ENCODE measurements around the gene PHETA2. TPM values are rescaled to one million over a fixed set of nuclear protein-coding genes. Genes with fewer than 3 reads are reported as not detected.
A peak's percentile ranks its signal among the peaks of the same experiment; 100 is the strongest.
"Not testable (repeated sequence)": the region's sequence is repeated elsewhere in the genome, so short reads cannot be mapped to it uniquely, and the experiment has no call there.

The PHETA2 gene
- total RNA-seq, 1 experiment from 2014 or later: not detected

DNA sequence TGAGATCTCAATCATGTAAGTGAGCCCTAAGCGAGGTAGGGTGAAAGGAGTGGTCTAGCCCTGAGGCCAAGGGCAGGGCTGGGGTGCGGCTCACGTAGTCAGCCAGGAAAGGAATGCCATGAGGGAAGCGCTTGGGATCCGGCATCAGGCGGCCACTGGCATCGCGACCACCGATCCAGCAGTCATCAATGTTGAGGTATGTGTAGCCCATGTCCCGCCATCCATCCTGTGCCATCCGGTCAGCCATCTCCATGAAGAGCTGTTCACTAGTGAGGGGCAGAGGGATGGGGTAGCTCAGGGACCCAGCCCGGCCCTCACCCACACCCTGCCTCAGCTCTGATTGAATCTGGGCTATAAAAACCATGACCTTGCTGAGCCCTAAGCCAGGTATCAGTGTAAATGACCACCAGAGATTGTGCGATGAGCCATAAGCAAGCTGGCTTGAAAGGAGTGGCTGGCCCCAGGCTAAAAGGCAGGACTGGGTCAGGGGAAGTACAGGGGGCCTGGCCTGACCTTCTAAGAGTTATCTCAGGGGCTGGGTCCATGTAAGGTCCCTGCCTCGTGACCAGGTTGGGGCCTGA lies 6.3 kb upstream of the PHETA2 start:
- in situ Hi-C loops (cut with HindIII; ENCODE audit: low pct_unique_long_range_greater_than_20kb, low sequenced_read_pairs): no loop called here
- no peak for DNase-seq (ENCODE audit: low read depth)

DNA sequence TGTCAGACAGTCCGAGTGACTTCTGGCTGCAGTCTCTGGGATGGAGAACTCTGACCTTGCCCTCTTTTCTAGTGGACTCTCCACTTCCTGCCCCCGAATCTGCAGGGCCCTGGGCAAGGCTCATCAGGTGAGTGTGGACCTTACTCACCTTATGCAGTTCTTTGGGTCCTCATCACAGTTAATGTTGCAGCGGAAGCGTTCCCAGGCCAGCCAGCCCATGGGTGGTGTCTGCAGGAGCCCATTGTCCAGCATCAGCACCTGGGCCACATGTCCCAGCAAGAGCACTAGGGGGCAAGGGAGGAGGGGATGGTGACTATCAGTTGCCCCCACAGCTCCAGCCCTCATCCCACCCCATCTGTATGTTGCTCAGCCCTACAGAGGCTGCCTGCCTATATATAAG lies 5.8 kb upstream of the PHETA2 start:
- in situ Hi-C loops (cut with HindIII; ENCODE audit: low pct_unique_long_range_greater_than_20kb, low sequenced_read_pairs): no loop called here
- no peak for DNase-seq (ENCODE audit: low read depth)

DNA sequence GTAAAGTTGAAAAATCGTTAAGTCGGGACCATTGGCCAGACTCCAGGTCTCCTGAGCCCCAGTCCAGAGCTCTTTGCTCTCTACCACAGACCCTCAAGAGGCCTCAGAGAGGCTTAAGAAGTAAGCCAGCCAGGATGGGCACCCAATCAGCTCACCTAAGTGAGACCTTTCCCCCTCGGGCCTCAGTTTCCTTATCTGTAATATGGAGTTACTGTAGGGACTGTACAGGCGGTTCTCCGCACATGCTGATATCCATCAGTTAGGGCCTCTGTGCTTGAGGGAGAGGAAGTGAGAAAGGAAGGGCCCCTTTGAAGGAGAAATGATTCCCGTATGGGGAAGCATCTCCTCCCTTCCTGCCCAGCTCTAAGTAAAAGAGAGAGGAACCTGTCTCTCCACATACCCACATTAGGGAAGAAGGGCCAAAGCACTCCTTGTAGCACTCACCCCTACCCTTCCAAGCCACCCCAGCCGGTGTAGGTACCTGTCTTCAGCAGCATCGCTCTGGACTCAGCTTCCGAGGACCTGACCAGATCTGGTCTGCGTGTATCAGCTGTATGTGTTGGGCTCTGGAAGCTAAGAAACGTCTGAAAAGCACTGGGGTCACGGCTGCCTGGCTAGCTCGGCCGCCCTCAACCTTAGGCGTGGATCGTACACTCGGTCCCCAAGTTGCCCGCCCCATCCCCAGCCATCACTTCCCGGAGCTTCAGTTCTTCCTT lies 4.1 kb upstream of the PHETA2 start:
- in situ Hi-C loops (cut with HindIII; ENCODE audit: low pct_unique_long_range_greater_than_20kb, low sequenced_read_pairs): no loop called here
- DNase-seq (ENCODE audit: low read depth): no peak

DNA sequence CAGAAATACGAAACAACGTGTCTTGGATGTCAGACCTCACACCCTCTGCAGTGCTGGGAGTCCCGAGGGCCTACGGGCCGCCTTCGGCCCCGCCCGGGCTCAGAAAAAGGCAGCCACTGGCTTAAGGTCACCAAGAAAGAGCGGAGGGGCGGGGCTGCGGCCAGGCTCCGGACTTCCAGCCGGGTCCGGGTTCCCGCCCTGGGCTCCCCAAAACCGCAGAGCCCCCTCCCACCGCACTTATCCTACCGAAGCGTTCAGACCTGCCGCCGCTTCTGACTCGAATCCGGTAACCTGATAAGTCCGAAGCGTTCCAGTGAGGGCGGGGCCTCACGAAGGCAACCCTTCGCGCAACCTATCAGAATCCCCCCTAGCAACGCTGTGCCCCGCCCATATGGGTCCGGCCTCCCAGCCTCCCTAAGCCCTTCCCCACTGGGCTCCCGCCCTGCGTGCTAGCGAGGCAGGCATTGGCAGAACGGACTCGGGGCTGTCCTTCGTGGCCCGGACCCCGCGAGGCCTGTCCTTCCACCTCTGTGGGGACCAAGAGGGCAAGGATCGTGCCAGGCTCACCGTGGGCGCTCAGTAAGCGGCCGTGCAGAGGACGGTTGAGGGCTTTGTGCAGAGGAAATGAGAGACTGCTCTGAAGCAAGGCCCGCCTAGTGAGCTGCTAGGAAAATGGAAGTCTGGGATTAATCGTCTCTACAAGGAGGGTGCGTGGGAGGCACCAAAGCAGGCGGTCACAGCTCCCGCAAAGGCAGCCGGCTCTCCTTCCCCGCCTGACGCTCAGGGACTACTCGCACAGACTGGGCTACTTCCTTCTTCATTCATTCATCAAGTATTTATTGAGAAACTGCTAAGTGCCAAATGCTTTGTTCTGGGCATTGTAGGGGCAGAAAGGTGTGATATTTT lies 3.3 kb upstream of the PHETA2 start, which contains the start of gene NAGA:
Gene NAGA, minus strand, starts transcription at position 296 of the 906 bp plus-strand sequence. CDS start 515 bp downstream, outside the sequence.
- DNase-seq (ENCODE audit: low read depth): peak; percentile 97
- in situ Hi-C loops (cut with HindIII; ENCODE audit: low pct_unique_long_range_greater_than_20kb, low sequenced_read_pairs): no loop called here

DNA sequence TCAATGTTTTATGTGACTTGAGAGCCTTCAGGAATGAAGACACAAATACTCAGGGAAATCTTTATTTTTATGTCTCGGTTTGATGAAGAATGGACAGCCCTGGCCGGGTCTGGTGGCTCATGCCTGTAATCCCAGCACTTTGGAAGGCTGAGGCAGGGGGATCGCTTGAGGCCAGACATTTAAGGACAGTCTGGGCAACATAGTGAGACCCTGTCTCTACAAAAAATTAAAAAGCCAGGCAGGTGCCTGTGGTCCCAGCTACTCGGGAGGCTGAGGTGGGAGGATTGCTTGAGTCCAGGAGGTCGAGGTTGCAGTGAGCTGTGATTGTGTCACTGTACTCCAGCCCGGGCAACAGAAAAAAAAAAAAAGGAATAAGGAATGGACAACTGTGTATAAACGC lies 2.5 kb upstream of the PHETA2 start:
- DNase-seq (ENCODE audit: low read depth); in situ Hi-C loops (cut with HindIII; ENCODE audit: low pct_unique_long_range_greater_than_20kb, low sequenced_read_pairs): not testable (repeated sequence)

DNA sequence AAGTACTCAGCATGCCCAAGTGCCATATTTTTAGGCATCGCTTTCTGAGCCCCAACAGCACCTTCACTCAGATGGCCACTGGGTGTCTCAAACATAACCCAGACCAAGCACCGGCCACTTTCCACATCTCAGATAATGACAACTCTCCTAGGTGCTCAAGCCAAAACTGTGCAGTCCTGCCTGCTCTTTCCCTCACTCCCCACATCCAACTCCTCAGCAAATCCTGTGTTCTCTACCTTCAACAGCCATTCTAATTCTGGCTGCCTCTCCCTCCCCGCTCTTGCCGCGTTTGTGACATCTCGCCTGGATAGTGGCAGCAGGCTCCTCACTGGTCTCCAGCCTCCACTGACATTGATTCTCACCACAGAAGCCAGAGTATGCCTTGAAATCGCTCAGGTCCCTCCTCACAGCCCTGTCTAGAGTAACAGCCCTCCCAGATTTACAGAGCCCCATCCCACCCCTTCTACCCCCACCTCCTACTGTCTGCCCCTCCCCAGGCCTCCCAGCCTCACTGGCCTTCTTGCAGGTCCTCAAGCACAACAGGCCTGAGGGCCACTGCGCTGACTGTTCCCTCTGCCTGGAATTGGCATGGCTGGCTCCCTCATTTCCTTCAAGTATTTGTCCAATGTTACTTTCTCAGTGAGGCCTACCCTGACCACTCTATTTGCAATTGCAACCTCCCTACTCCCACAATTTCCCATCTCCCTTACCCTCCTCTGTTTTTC lies 1.3 kb upstream of the PHETA2 start:
- no peak for DNase-seq (ENCODE audit: low read depth)
- in situ Hi-C loops (cut with HindIII; ENCODE audit: low pct_unique_long_range_greater_than_20kb, low sequenced_read_pairs): no loop called here

DNA sequence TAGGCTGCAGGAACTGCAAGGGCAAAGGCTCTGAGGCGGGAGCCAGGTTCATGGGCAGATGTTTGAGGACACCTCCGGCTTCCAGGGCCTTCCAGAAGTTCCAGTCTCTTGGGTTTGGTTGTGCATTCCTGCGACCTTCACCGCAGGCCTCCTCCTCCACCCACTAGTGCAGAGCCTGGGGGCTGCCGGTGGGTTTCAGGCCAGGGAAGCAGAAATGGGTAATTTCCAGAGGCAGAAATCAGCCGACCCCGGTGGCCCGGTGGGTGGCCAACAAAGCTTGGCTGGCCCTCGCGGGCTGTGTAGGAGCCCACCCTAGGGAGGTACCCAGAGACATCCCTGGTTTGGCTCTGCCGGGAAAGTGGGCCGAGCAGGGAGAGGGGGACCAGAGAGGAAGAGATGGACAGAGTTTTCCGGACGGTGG lies 417 bp upstream of the PHETA2 start:
- no peak for DNase-seq (ENCODE audit: low read depth)
- in situ Hi-C loops (cut with HindIII; ENCODE audit: low pct_unique_long_range_greater_than_20kb, low sequenced_read_pairs): no loop called here

DNA sequence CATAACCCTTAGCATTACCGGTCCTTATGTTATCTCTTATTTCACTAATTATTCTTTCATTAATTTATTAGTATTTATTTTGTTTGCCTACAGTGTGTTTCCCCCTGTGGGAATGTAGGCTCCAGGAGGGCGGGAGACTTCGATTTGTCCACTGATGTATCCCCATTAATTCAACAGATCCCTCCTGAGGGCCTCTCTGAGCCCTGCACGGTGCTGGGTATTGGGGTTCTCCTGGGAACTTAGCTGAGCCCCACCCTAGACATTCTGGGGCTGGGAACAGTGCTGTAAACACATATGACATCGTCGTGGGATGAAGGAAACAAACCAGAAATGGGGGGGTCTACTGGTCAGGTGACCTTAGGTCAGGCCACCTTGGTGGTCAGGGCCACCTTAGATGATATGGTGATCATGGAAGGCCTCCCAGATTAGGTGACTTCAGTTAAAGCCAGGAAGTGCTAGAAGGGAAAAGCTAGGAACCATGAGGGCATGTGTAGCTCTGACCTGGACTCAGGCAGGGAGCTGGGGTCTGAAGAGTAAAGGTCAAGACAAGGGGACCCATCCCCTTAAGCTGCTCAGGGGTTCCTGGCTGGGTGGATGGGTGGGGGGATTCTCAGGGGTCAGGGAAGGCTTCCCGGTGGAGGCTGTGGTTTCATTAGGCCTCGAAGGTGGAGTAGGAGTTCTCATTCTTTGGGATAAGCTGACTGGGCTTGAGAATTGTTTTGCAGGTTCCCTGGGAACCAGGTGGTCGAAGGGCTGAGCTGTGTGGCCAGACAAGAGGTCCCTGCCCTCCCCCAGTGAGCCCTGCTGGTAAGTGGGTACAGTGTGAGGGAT lies 1.0 kb downstream of the PHETA2 start:
- in situ Hi-C loops (cut with HindIII; ENCODE audit: low pct_unique_long_range_greater_than_20kb, low sequenced_read_pairs): loop anchor here (25.0 kb wide), 1 partner anchor 112 kb away; no protein-coding TSS in a partner anchor
- no peak for DNase-seq (ENCODE audit: low read depth)

DNA sequence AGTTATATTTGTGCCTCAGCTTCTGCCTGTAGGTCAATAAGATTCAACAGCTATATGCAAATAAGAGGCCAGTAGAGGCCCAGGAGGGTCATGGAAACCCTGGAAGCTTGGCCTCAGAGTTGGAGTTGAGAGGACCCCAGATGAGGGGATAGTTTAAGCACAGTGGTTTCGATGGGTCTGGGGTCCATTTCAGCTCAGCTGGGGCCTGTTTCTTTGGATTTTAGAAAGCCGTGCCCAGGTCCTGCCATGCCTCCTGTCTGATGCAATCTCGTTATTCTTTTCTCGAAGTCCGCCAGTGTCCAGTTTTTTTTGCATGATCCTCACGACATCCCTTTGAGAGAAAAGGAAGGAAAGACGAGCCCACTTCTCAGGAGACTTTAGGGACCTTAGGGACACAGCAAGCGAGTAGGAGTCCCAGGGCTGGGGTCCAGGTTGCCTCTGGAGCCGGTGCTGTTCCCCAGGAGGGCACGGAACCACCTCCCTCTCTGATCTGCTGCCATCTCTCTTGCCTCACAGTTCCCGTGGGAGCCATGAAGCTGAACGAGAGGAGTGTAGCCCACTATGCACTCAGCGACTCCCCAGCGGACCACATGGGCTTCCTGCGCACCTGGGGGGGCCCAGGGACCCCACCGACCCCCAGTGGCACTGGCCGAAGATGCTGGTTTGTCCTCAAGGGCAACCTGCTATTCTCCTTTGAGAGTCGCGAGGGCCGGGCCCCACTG lies 2.9 kb downstream of the PHETA2 start:
- in situ Hi-C loops (cut with HindIII; ENCODE audit: low pct_unique_long_range_greater_than_20kb, low sequenced_read_pairs): loop anchor here (25.0 kb wide), 1 partner anchor 110 kb away; no protein-coding TSS in a partner anchor
- no peak for DNase-seq (ENCODE audit: low read depth)

DNA sequence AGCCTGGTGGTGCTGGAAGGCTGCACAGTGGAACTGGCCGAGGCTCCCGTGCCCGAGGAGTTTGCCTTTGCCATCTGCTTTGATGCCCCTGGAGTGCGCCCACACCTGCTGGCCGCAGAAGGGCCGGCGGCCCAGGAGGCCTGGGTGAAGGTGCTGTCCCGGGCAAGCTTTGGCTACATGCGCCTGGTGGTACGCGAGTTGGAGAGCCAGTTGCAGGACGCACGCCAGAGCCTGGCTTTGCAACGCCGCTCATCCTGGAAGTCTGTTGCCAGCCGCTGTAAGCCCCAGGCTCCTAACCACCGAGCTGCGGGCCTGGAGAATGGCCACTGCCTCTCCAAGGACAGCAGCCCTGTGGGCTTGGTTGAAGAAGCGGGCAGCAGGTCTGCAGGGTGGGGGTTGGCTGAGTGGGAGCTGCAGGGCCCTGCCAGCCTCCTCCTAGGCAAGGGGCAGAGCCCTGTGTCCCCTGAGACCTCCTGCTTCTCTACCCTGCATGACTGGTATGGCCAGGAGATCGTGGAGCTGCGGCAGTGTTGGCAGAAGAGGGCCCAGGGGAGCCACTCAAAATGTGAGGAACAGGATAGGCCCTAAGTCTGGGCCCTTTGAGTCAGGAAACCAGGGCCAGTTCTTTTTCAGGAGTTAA lies 3.6 kb downstream of the PHETA2 start:
- in situ Hi-C loops (cut with HindIII; ENCODE audit: low pct_unique_long_range_greater_than_20kb, low sequenced_read_pairs): loop anchor here (25.0 kb wide), 1 partner anchor 110 kb away; no protein-coding TSS in a partner anchor
- DNase-seq (ENCODE audit: low read depth): no peak

DNA sequence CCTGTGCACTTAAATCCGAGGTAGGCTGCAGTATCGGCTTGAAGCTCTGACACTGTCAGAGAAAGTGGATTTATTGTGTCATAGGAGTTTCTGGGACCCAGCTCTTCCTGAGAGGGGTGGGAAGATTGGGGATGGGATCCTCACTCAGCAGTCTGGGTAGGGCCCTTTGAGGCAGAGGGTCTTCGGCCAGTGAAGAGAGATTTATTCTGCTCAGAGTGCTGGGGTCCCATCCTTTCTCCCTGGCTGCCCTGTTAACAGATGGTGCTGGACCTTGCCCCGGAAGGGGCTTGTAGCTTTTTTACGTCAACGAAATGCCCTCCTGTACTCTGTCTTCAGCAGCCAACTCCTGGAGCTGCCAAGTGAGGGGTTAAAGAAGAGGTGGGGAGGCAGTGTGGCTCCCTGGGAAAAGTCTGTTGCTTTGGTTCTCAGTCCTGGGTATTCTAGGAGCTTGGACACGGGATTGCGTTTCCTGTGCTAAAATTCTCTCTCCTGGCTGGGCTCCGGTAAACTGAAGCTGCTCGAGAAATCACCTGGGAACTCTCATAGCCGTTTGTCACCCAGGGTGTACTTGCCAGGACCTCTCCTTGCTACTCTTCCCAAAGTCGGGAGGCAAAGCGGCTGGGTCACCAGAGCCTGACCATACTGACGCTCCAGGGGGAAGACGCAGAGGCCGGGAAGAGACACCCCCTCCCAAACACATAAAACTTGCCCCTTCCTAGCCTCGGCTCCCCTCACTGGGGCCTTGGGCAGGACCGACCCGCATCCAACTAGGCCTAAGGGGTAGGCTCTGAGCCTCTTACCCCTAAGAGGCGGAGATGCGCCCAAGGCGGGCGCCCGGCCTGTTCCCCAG lies 4.6 kb downstream of the PHETA2 start:
- DNase-seq (ENCODE audit: low read depth): no peak
- in situ Hi-C loops (cut with HindIII; ENCODE audit: low pct_unique_long_range_greater_than_20kb, low sequenced_read_pairs): loop anchor here (25.0 kb wide), 1 partner anchor 109 kb away; no protein-coding TSS in a partner anchor

DNA sequence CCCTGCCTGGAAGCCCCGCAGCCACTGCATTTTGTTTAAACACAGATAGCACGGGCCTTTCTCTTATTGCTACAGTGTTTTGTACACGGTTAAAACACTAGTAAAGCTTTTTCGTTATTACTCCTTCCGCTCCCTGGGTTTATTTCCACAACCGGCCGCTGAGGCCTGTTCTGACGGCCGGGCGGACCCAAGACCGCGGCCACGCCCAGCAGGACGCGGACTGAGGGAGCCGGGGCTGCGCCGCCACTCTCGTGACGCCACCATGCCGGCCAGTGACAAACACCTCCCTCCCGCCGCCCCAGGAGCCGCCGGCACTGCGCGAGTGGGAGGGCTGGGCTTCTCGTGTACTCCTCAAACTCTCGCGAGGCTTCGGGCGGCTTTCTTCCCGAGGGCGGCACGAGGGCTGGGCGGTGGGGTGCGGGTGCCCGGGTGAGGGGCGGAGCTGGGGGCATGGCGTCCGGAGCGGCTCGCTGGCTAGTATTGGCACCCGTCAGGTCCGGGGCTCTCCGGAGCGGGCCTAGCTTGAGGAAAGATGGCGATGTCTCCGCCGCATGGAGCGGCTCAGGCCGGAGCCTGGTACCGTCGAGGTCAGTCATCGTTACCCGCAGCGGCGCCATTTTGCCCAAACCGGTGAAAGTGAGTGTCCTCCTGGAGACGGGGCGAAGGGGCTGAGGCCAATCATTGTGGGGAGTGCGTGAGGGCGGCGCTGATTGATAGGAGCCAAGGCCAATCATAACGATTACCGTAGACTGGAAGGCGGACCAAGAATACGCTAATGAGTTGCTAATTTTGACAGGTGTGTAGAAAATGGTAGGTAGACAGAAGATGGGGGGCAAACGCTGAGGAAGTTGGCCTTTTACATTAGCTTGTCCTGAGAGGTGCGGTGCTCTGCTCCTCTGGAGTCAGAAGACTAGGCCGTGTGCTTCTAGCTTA lies 5.5 kb downstream of the PHETA2 start, which contains the start of gene SMDT1:
Gene SMDT1, plus strand, starts transcription at position 382 of the 933 bp plus-strand sequence. Its CDS starts 69 bp downstream, at position 451.
- in situ Hi-C loops (cut with HindIII; ENCODE audit: low pct_unique_long_range_greater_than_20kb, low sequenced_read_pairs): loop anchor here (25.0 kb wide), 1 partner anchor 108 kb away; no protein-coding TSS in a partner anchor
- peak; percentile 99 for DNase-seq (ENCODE audit: low read depth)

DNA sequence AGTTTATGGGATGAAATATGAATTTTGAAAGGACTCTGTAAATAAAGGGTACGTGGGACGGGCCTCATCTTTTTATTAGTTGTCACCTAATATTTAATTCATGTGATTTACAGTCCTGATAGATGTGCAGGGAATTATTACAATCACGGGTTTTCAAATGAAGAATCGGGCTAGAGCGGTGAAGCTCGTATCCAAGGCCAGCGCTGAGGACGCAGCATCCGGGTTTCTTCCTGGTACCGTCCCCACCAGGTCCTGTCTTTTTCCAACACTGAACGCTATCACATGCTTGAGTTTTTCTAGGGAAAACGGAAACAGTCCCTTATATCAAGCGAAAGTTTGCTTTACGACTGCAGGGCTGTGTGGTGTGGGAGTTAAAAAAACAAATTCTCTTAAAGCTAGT lies 6.2 kb downstream of the PHETA2 start:
- DNase-seq (ENCODE audit: low read depth): no peak
- in situ Hi-C loops (cut with HindIII; ENCODE audit: low pct_unique_long_range_greater_than_20kb, low sequenced_read_pairs): loop anchor here (25.0 kb wide), 1 partner anchor 107 kb away; no protein-coding TSS in a partner anchor

DNA sequence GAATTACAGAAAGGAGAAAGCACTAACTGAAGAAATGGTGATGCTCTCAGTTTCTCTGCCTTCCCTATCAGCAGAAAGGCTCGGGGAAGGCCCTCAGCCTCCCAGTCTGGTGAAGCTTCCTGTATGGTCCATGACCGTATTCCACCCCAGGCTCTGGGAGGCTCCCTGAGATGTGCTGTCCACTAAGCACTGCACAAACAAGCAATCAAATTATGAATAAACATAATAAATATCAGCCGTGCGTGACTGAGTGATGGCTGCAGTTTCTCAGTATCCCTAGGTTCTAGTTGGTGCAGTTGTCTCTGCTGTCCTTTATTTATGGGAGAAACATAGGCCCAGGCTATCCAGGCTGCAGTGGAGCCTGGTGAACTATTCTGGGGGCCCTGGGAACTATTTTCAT lies 9.1 kb downstream of the PHETA2 start:
- in situ Hi-C loops (cut with HindIII; ENCODE audit: low pct_unique_long_range_greater_than_20kb, low sequenced_read_pairs): loop anchor here (25.0 kb wide), 1 partner anchor 104 kb away; no protein-coding TSS in a partner anchor
- DNase-seq (ENCODE audit: low read depth): no peak
